Endothelial cell of umbilical vein (primary cell): ENCODE data around the gene CSGALNACT2. TPM values are rescaled to one million over a fixed set of nuclear protein-coding genes. Genes with fewer than 3 reads are reported as not detected.

Experiments used
- BruUV-seq: library from RNA; stranded (reverse); fragments of 400-500 nt; replicated peaks from 2 replicates; lab custom pipeline; 2021; lab: Mats Ljungman, UMichigan
- CTCF ChIA-PET: fragments of 300-600, 350-600 bp; sonication (Branson Sonifier 250); formaldehyde crosslinking; loops from one replicate; lab custom pipeline; 2021; ENCODE audit warnings: antibody characterized with exemption, inconsistent platforms; lab: Charles Lee
- POLR2A ChIA-PET: fragments of 300-600, 350-600 bp; sonication (Branson Sonifier 250); formaldehyde crosslinking; loops from one replicate; lab custom pipeline; 2021; ENCODE audit warnings: antibody characterized with exemption, inconsistent platforms; lab: Charles Lee
- DNase-seq: peaks from one replicate; pipeline ENCODE4 v3.0.0-alpha.2; 2011; ENCODE audit warnings: low read depth, low spot score
- FAIRE-seq: peaks from 2 replicates; lab custom pipeline; 2011; peaks lifted over from hg19 to GRCh38; lab: Jason Lieb, UNC
- H2AFZ ChIP-seq: 2 replicates; pipeline ENCODE4 v1.6.0; 2012; ENCODE audit warnings: low read depth, low read length, control low read depth, inconsistent platforms
- H3K27ac ChIP-seq: 2 replicates; pipeline ENCODE4 v1.5.1; 2011; ENCODE audit warnings: low read depth, mild to moderate bottlenecking, control low read depth, low read length, moderate library complexity; ENCODE audit not compliant: insufficient read depth
- H3K27me3 ChIP-seq, 2 experiments: 2 replicates each; pipeline versions ENCODE4 v1.6.0 to v1.6.1; 2011; ENCODE audit warnings: low read length in 2 of 2, mixed read lengths in 1 of 2; ENCODE audit not compliant: control insufficient read depth in 2 of 2, insufficient read depth in 2 of 2
- H3K36me3 ChIP-seq, 2 experiments: 2 replicates in 1 of 2; 3 replicates in 1 of 2; pipeline ENCODE4 v1.5.1; 2011; ENCODE audit warnings: low read length in 2 of 2, mild to moderate bottlenecking in 1 of 2, moderate library complexity in 1 of 2; ENCODE audit not compliant: control insufficient read depth in 2 of 2, insufficient read depth in 2 of 2; ENCODE audit errors: extremely low read depth in 1 of 2
- H3K4me1 ChIP-seq: 3 replicates; pipeline ENCODE4 v1.5.1; 2011; ENCODE audit warnings: mild to moderate bottlenecking, low read length; ENCODE audit not compliant: control insufficient read depth, insufficient read depth; ENCODE audit errors: extremely low read depth
- H3K4me2 ChIP-seq: 2 replicates; pipeline ENCODE4 v1.6.1; 2011; ENCODE audit warnings: low read length, control low read depth, mixed read lengths; ENCODE audit not compliant: insufficient read depth
- H3K4me3 ChIP-seq, 3 experiments: fragments of 200-600 bp in 1 of 3; sonication (generic), shearing (Covaris generic) in 1 of 3; replicated peaks in 1 of 3; 2 replicates each; pipeline ENCODE4 v1.5.1; 2011 to 2016; ENCODE audit warnings: control low read depth in 3 of 3, low read length in 3 of 3, mild to moderate bottlenecking in 2 of 3, inconsistent platforms in 1 of 3, low read depth in 1 of 3, moderate library complexity in 1 of 3; ENCODE audit not compliant: insufficient read depth in 1 of 3
- H3K79me2 ChIP-seq: 2 replicates; pipeline ENCODE4 v1.6.0; 2012; ENCODE audit warnings: low read length, inconsistent platforms; ENCODE audit not compliant: control insufficient read depth, insufficient read depth
- H3K9ac ChIP-seq: replicated peaks from 2 replicates; pipeline ENCODE3; 2011; ENCODE audit warnings: low read length, control low read depth; ENCODE audit not compliant: insufficient read depth; ENCODE audit errors: extremely low read depth
- H3K9me1 ChIP-seq: replicated peaks from 3 replicates; pipeline ENCODE4 v1.6.0; 2011; ENCODE audit warnings: mild to moderate bottlenecking, low read length; ENCODE audit not compliant: control insufficient read depth, insufficient read depth; ENCODE audit errors: extremely low read depth
- H3K9me3 ChIP-seq: replicated peaks from 2 replicates; pipeline ENCODE4 v1.5.1; 2012; ENCODE audit warnings: low read length, inconsistent platforms; ENCODE audit not compliant: control insufficient read depth, insufficient read depth
- H4K20me1 ChIP-seq: replicated peaks from 2 replicates; pipeline ENCODE3; 2011; ENCODE audit warnings: mild to moderate bottlenecking, low read length; ENCODE audit not compliant: control insufficient read depth, insufficient read depth; ENCODE audit errors: extremely low read depth
- CTCF ChIP-seq, 2 donors: IDR thresholded peaks; 1 replicate in 1 of 2; 2 replicates in 1 of 2; pipeline ENCODE4 v1.5.1; 2011; ENCODE audit warnings: low read length in 2 of 2, mild to moderate bottlenecking in 2 of 2, moderate library complexity in 2 of 2, control low read depth in 1 of 2, inconsistent platforms in 1 of 2, low read depth in 1 of 2; ENCODE audit not compliant: insufficient read depth in 1 of 2; ENCODE audit errors: extremely low read depth in 1 of 2
- EZH2 ChIP-seq: IDR thresholded peaks from 2 replicates; pipeline ENCODE4 v1.6.1; 2012; ENCODE audit warnings: borderline replicate concordance, low read depth, mild to moderate bottlenecking, moderate library complexity, low read length, inconsistent platforms; ENCODE audit not compliant: severe bottlenecking
- FOS ChIP-seq: IDR thresholded peaks from 2 replicates; pipeline ENCODE4 v1.6.1; 2011; ENCODE audit warnings: mild to moderate bottlenecking, low read length, moderate library complexity, borderline replicate concordance; ENCODE audit not compliant: insufficient read depth
- GATA2 ChIP-seq: IDR thresholded peaks from 2 replicates; pipeline ENCODE4 v1.7.0; 2011; ENCODE audit warnings: low read depth, mild to moderate bottlenecking, moderate library complexity, mixed read lengths, low read length; ENCODE audit not compliant: insufficient read length, insufficient read depth
- JUN ChIP-seq: IDR thresholded peaks from 2 replicates; pipeline ENCODE4 v1.6.1; 2011; ENCODE audit warnings: borderline replicate concordance, low read depth; ENCODE audit not compliant: insufficient read length, insufficient read depth
- MAX ChIP-seq: IDR thresholded peaks from 2 replicates; pipeline ENCODE4 v1.6.1; 2011; ENCODE audit not compliant: insufficient read depth, insufficient read length
- MYC ChIP-seq: IDR thresholded peaks from one replicate; pipeline ENCODE4 v1.6.1; 2011; ENCODE audit warnings: mild to moderate bottlenecking, low read depth, low read length
- POLR2A ChIP-seq: IDR thresholded peaks from 2 replicates; pipeline ENCODE4 v1.6.1; 2012; ENCODE audit warnings: low read depth, mild to moderate bottlenecking, control low read depth, low read length
- POLR2AphosphoS5 ChIP-seq: IDR thresholded peaks from 2 replicates; pipeline ENCODE4 v1.6.1; 2012; ENCODE audit warnings: low read depth, mild to moderate bottlenecking, control low read depth, low read length, moderate library complexity; ENCODE audit not compliant: insufficient read depth
- dilution Hi-C: fragments of 300-500 bp; cut with MboI; formaldehyde crosslinking; loops from one replicate; pipeline ENCODE4 v1.15.0; 2019; ENCODE audit warnings: low sequenced_read_pairs; ENCODE audit not compliant: extremely low pct_ligation_motif_present
- intact Hi-C: fragments of 100-400 bp; cut with micrococcal nuclease; formaldehyde crosslinking; loops from one replicate; pipeline ENCODE4 v1.10.0; 2022
- polyA plus RNA-seq, 4 experiments: library from polyadenylated mRNA; depleted of rRNA in 3 of 4; stranded (reverse) in 3 of 4; unstranded in 1 of 4; fragments of >200 nt; gene quantifications; 2 replicates each; pipeline versions ENCODE4 v1.2.1 to v1.2.3, GENCODE V29; 2011 to 2012; ENCODE audit warnings: missing spikeins in 1 of 4
- total RNA-seq: library from RNA; stranded (reverse); gene quantifications from 2 replicates; pipeline ENCODE4 v1.2.3, GENCODE V29; 2021

Gene CSGALNACT2
- total and polyA plus RNA-seq, 2 donors (not counting 3 experiments of a cell fraction or from before 2014, with no cell fraction given) = 9.7 to 17.7 TPM

GRCh38 chr10:43228783-43229207 lies 90.5 kb downstream of the CSGALNACT2 start:
- ChIA-PET CTCF (no interaction called here), POLR2A (no interaction called here)
- BruUV-seq = no TSS peak
- FAIRE-seq = no peak
- H3K4me1 ChIP-seq = no peaks in the 10 kb centered on the region
- no peak overlapping the region for H3K4me2 ChIP-seq
- no peaks in the 10 kb centered on the region for H3K36me3 ChIP-seq
- H3K27ac ChIP-seq = no peak overlapping the region
- H2AFZ ChIP-seq = no peak overlapping the region
- no peaks in the 10 kb centered on the region for H4K20me1 ChIP-seq
- no peak for TF ChIP-seq EZH2
- TF ChIP-seq GATA2 = no peak
- no peak for TF ChIP-seq POLR2A
- TF ChIP-seq POLR2AphosphoS5 = no peak
- TF ChIP-seq JUN = no peak
- no peak for TF ChIP-seq CTCF (IDR thresholded peaks at IDR 0.05; ENCODE audit: extremely low read depth in 1 of 2, insufficient read depth in 1 of 2, low read depth in 1 of 2, low read length in 2 of 2)
- TF ChIP-seq FOS = no peak
- no peak for TF ChIP-seq MYC
- TF ChIP-seq MAX = no peak
- no peak overlapping the region for H3K4me3 ChIP-seq
- H3K9ac ChIP-seq = no peak overlapping the region
- H3K9me1 ChIP-seq = no peaks in the 10 kb centered on the region
- no peaks in the 10 kb centered on the region for H3K79me2 ChIP-seq
- peaks cover 23 to 26% of the 10 kb centered on the region in 2 experiments for H3K27me3 ChIP-seq
- DNase-seq = no peak
- intact Hi-C loops = no loop called here
- dilution Hi-C loops = no loop called here
- H3K9me3 ChIP-seq = no peaks in the 10 kb centered on the region
